HepG2 (cell line): ENCODE measurements around the gene TMEM183A. TPM values are rescaled to one million over a fixed set of nuclear protein-coding genes. Genes with fewer than 3 reads are reported as not detected.

Experiments
- ATAC-seq: fragments of 200-7000 bp; cut with Tn5 transposase; 3 replicates; pipeline ENCODE4 v1.9.1; 2020; ENCODE audit warnings: mild to moderate bottlenecking, moderate library complexity
- BruUV-seq: library from RNA; stranded (reverse); fragments of 400-500 nt; replicated peaks from 2 replicates; lab custom pipeline; 2021; lab: Mats Ljungman, UMichigan
- CTCF ChIA-PET: fragments of 300-600 bp; formaldehyde crosslinking; extraction: SDS; loops from one replicate; lab custom pipeline; 2021; ENCODE audit warnings: low total read pairs, inconsistent platforms, low intra/inter-chr PET ratio; lab: Yijun Ruan, JAX
- POLR2A ChIA-PET: fragments of 350-600 bp; sonication (Branson Sonifier 250); formaldehyde crosslinking; loops from one replicate; lab custom pipeline; 2020; ENCODE audit warnings: antibody characterized with exemption, inconsistent platforms; lab: Yijun Ruan, JAX
- DNase-seq: peaks from one replicate; pipeline ENCODE4 v3.0.0-alpha.2; 2015; ENCODE audit warnings: low spot score
- FAIRE-seq: peaks from 3 replicates; lab custom pipeline; 2011; peaks lifted over from hg19 to GRCh38; lab: Jason Lieb, UNC
- H2AFZ ChIP-seq: one replicate; pipeline ENCODE4 v1.6.1; 2011; ENCODE audit warnings: low read length, inconsistent platforms
- H3K27ac ChIP-seq: fragments of 300-600 bp; 3 replicates; pipeline ENCODE4 v1.8.0; 2011; ENCODE audit warnings: mixed run types, mild to moderate bottlenecking, mixed read lengths, low read length, inconsistent platforms; ENCODE audit not compliant: insufficient read depth; ENCODE audit errors: extremely low read length
- H3K27me3 ChIP-seq, 2 experiments: fragments of 200-600 bp in 1 of 2; 2 replicates in 1 of 2; 3 replicates in 1 of 2; pipeline versions ENCODE4 v1.6.0 to v1.8.0; 2011; ENCODE audit warnings: low read length in 2 of 2, mild to moderate bottlenecking in 2 of 2, moderate library complexity in 2 of 2, inconsistent platforms in 1 of 2; ENCODE audit not compliant: insufficient read depth in 2 of 2, control insufficient read depth in 1 of 2
- H3K36me3 ChIP-seq, 2 experiments: fragments of 200-600 bp in 1 of 2; replicated peaks in 1 of 2; 2 replicates in 1 of 2; 3 replicates in 1 of 2; pipeline versions ENCODE4 v1.5.1 to v1.8.0; 2011; ENCODE audit warnings: low read length in 2 of 2, inconsistent platforms in 1 of 2; ENCODE audit not compliant: insufficient read depth in 2 of 2, control insufficient read depth in 1 of 2
- H3K4me1 ChIP-seq: 2 replicates; pipeline ENCODE4 v1.5.1; 2012; ENCODE audit warnings: low read length, inconsistent platforms; ENCODE audit not compliant: insufficient read depth
- H3K4me2 ChIP-seq: 2 replicates; pipeline ENCODE4 v1.6.0; 2011; ENCODE audit warnings: low read depth, low read length, inconsistent platforms
- H3K4me3 ChIP-seq, 3 experiments: fragments of 200-600 bp in 1 of 3; sonication (generic), shearing (Covaris generic) in 1 of 3; replicated peaks in 1 of 3; 2 replicates each; pipeline ENCODE4 v1.5.1; 2011 to 2016; ENCODE audit warnings: low read length in 3 of 3, inconsistent platforms in 2 of 3, low read depth in 2 of 3, mild to moderate bottlenecking in 2 of 3, control low read depth in 1 of 3, mixed read lengths in 1 of 3; ENCODE audit not compliant: insufficient read depth in 1 of 3
- H3K79me2 ChIP-seq: one replicate; pipeline ENCODE4 v1.6.1; 2011; ENCODE audit warnings: low read length, inconsistent platforms; ENCODE audit not compliant: insufficient read depth
- H3K9ac ChIP-seq: 2 replicates; pipeline ENCODE4 v1.6.0; 2011; ENCODE audit warnings: mild to moderate bottlenecking, low read depth, low read length, inconsistent platforms; ENCODE audit not compliant: insufficient read depth
- H3K9me3 ChIP-seq: 2 replicates; pipeline ENCODE4 v1.5.1; 2012; ENCODE audit warnings: mild to moderate bottlenecking, low read length
- H4K20me1 ChIP-seq: 2 replicates; pipeline ENCODE4 v1.6.0; 2011; ENCODE audit warnings: inconsistent platforms, mild to moderate bottlenecking, low read length, moderate library complexity; ENCODE audit not compliant: insufficient read depth
- CBX1 ChIP-seq: IDR thresholded peaks from one replicate; pipeline ENCODE4 v1.6.1; 2016; ENCODE audit warnings: antibody characterized with exemption, low read depth
- FOXJ3 ChIP-seq: sonication (generic); formaldehyde crosslinking; IDR thresholded peaks from 2 replicates; pipeline ENCODE4 v1.4.0; 2020; ENCODE audit warnings: missing genetic modification reagents, mild to moderate bottlenecking, borderline replicate concordance
- FUBP1 ChIP-seq: sonication (generic); formaldehyde crosslinking; IDR thresholded peaks from 2 replicates; pipeline ENCODE4 v1.5.1; 2020; ENCODE audit warnings: missing genetic modification reagents, mild to moderate bottlenecking, borderline replicate concordance
- HNRNPLL ChIP-seq: fragments of 200-400 bp; formaldehyde crosslinking; IDR thresholded peaks from 2 replicates; pipeline ENCODE4 v1.6.1; 2017; ENCODE audit warnings: mild to moderate bottlenecking, low read depth, low read length; ENCODE audit not compliant: poor library complexity, severe bottlenecking
- HOXA5 ChIP-seq: sonication (generic); formaldehyde crosslinking; IDR thresholded peaks from 2 replicates; pipeline ENCODE4 v1.4.0; 2020; ENCODE audit warnings: missing genetic modification reagents
- IKZF1 ChIP-seq: fragments of 450-650 bp; IDR thresholded peaks from 2 replicates; pipeline ENCODE4 v1.7.1; 2016
- KDM2A ChIP-seq: sonication (generic); formaldehyde crosslinking; IDR thresholded peaks from 2 replicates; pipeline ENCODE4 v1.4.0; 2020; ENCODE audit warnings: low read depth, missing genetic modification reagents, borderline replicate concordance
- LBX2 ChIP-seq: sonication (generic); formaldehyde crosslinking; IDR thresholded peaks from 2 replicates; pipeline ENCODE4 v1.5.0; 2020; ENCODE audit warnings: missing genetic modification reagents, mild to moderate bottlenecking, borderline replicate concordance
- NFKB2 ChIP-seq: sonication (generic); formaldehyde crosslinking; IDR thresholded peaks from 2 replicates; pipeline ENCODE4 v1.4.0; 2020; ENCODE audit warnings: missing genetic modification reagents, borderline replicate concordance
- SMYD3 ChIP-seq: sonication (generic); formaldehyde crosslinking; IDR thresholded peaks from 2 replicates; pipeline ENCODE4 v1.8.1; 2023; ENCODE audit warnings: mild to moderate bottlenecking, missing genetic modification reagents
- STAG1 ChIP-seq: sonication (generic); formaldehyde crosslinking; IDR thresholded peaks from 2 replicates; pipeline ENCODE4 v1.4.0; 2020; ENCODE audit warnings: missing genetic modification reagents
- ZNF121 ChIP-seq: sonication (generic); formaldehyde crosslinking; IDR thresholded peaks from 2 replicates; pipeline ENCODE4 v1.5.0; 2020; ENCODE audit warnings: mild to moderate bottlenecking, missing genetic modification reagents
- ZNF143 ChIP-seq: sonication (generic); formaldehyde crosslinking; IDR thresholded peaks from 2 replicates; pipeline ENCODE4 v1.4.0; 2020; ENCODE audit warnings: missing genetic modification reagents
- ZNF382 ChIP-seq: sonication (generic); formaldehyde crosslinking; IDR thresholded peaks from 2 replicates; pipeline ENCODE4 v1.5.0; 2020; ENCODE audit warnings: missing genetic modification reagents, mild to moderate bottlenecking, borderline replicate concordance
- ZNF441 ChIP-seq: sonication (generic); formaldehyde crosslinking; IDR thresholded peaks from 2 replicates; pipeline ENCODE4 v1.7.0; 2021; ENCODE audit warnings: missing genetic modification reagents, borderline replicate concordance
- ZNF614 ChIP-seq: IDR thresholded peaks from 2 replicates; pipeline ENCODE4 v1.6.1; 2018; ENCODE audit warnings: missing biosample characterization, missing genetic modification reagents, inconsistent platforms, borderline replicate concordance
- ZSCAN5A ChIP-seq: sonication (generic); formaldehyde crosslinking; IDR thresholded peaks from 2 replicates; pipeline ENCODE4 v1.8.0; 2022; ENCODE audit warnings: mild to moderate bottlenecking, missing genetic modification reagents, borderline replicate concordance
- WGBS: methylation state at CpG from one replicate; pipeline ENCODE4 v1.1.6; 2017; ENCODE audit warnings: low lambda C conversion rate; 5-methylcytosine and 5-hydroxymethylcytosine counted together
- in situ Hi-C: cut with HindIII; loops from 2 replicates; pipeline ENCODE4 v1.10.0; 2017; ENCODE audit warnings: low pct_unique_long_range_greater_than_20kb; ENCODE audit not compliant: extremely low pct_ligation_motif_present
- intact Hi-C: fragments of 100-400 bp; cut with micrococcal nuclease; formaldehyde crosslinking; loops from one replicate; pipeline ENCODE4 v1.10.0; 2022; ENCODE audit not compliant: unreplicated experiment
- polyA plus RNA-seq, 8 experiments: library from polyadenylated mRNA; depleted of rRNA in 3 of 8; stranded (reverse) in 7 of 8; unstranded in 1 of 8; fragments of >200 nt; fragmentation: Illumina TruSeq in 4 of 8; extraction: Trizol in 4 of 8; gene quantifications; 2 replicates each; pipeline versions ENCODE4 v1.2.1 to v1.2.3, GENCODE V29; 2011 to 2016; ENCODE audit warnings: low read depth in 4 of 8, missing spikeins in 1 of 8, mixed read lengths in 1 of 8; ENCODE audit not compliant: insufficient read depth in 1 of 8
- total RNA-seq, 5 experiments: library from RNA; depleted of rRNA; stranded (reverse); fragments of >200 nt; fragmentation: Illumina TruSeq; extraction: Trizol; gene quantifications; 2 replicates each; pipeline ENCODE4 v1.2.3, GENCODE V29; 2016; ENCODE audit warnings: low read depth in 1 of 5

Gene TMEM183A
- total and polyA plus RNA-seq, 2 of the 13 experiments (the other 11 are each of a cell fraction or from before 2014, with no cell fraction given), result 59.7 to 82.0 TPM

DNA sequence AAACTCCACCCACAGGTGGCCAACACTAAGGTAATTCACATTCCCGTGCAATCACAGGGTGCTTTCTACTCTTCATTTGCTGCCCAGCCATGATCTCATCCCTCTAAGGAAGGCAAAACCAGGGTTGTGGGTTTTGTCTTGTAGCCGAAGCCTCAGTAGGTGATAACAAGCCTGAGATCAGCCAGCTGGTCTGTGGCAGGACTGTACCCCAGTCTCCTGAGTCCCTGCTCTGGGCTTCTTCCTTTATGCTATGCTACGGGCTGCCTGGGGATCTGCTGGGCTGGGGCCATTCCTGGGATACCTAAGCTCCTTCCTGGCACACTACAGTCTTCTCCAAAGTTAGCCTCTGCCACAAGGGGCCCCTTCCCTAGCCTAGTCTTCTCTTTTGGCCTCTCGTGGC is 29.0 kb downstream of the TMEM183A start:
- POLR2A ChIA-PET, result no interaction called here
- no peak for DNase-seq
- no peaks in the 10 kb centered on the region for H3K9me3 ChIP-seq
- H3K27me3 ChIP-seq, result peaks cover 2 to 29% of the 10 kb centered on the region in 2 experiments; a peak in 3 of 5 replicates
- no peaks in the 10 kb centered on the region for H3K79me2 ChIP-seq
- peaks cover 5% of the 10 kb centered on the region; the same call in 1 of the 2 replicates for H4K20me1 ChIP-seq
- H3K36me3 ChIP-seq, result no peaks in the 10 kb centered on the region
- no peak overlapping the region for H3K4me3 ChIP-seq
- H3K4me1 ChIP-seq, result no peaks in the 10 kb centered on the region
- no TSS peak for BruUV-seq
- in situ Hi-C loops, result loop anchor here (5.0 kb wide), 2 partner anchors 181 to 236 kb away; no protein-coding TSS in a partner anchor
- no peak overlapping the region for H3K27ac ChIP-seq
- TF ChIP-seq FOXJ3 (CRISPR knock-in tag) (no peak), ZNF121 (CRISPR knock-in tag) (no peak), NFKB2 (no peak), HNRNPLL (no peak), IKZF1 (no peak), CBX1 (no peak), ZNF441 (no peak), SMYD3 (CRISPR knock-in tag) (no peak), ZNF382 (CRISPR knock-in tag) (no peak)
- H3K4me2 ChIP-seq, result no peak overlapping the region
- H3K9ac ChIP-seq, result no peak overlapping the region
- intact Hi-C loops, result loop anchor here (5.0 kb wide), 1 partner anchor 181 kb away; no protein-coding TSS in a partner anchor
- CTCF ChIA-PET, result no interaction called here
- H2AFZ ChIP-seq, result no peak overlapping the region
- whole genome bisulfite sequencing, result 6% methylated on average over 4 of the region's 4 CpGs
- ATAC-seq, result no peak
- FAIRE-seq, result no peak

DNA sequence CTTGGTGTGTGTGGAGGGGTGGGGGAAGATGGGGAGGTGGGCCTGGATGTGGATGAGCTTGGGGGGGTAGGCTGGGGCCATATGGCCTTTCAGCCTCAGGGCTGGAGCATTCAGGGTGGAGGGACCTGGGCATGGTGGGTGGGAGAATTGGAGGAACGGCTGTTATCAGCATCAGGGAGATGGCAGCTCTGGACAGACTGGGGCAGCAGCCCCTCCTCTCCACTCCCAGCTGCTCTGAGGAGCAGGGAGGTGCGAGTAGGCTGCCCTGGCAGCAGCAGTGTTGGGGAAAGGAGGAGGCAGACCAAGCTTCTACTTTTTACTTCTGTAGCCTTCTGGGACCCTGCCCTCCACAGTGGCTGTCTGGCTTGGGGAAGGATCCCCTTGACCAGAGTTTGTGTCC is 29.4 kb downstream of the TMEM183A start:
- POLR2A ChIA-PET, result no interaction called here
- Histone ChIP-seq H4K20me1 (peaks cover 5% of the 10 kb centered on the region; the same call in 1 of the 2 replicates), H2AFZ (no peak overlapping the region), H3K27ac (no peak overlapping the region), H3K4me1 (no peaks in the 10 kb centered on the region), H3K36me3 (no peaks in the 10 kb centered on the region), H3K79me2 (no peaks in the 10 kb centered on the region), H3K4me2 (no peak overlapping the region), H3K4me3 (no peak overlapping the region), H3K27me3 (peaks cover 2 to 29% of the 10 kb centered on the region in 2 experiments; a peak in 3 of 5 replicates), H3K9ac (no peak overlapping the region), H3K9me3 (no peaks in the 10 kb centered on the region)
- DNase-seq, result no peak
- no TSS peak for BruUV-seq
- no peak for FAIRE-seq
- WGBS, result 20% methylated on average over 1 of the region's 2 CpGs
- intact Hi-C loops, result loop anchor here (5.0 kb wide), 1 partner anchor 181 kb away; no protein-coding TSS in a partner anchor
- ATAC-seq, result no peak
- CTCF ChIA-PET, result no interaction called here
- in situ Hi-C loops, result loop anchor here (5.0 kb wide), 2 partner anchors 181 to 236 kb away; no protein-coding TSS in a partner anchor
- TF ChIP-seq ZSCAN5A (CRISPR knock-in tag), result no peak
- TF ChIP-seq FUBP1 (CRISPR knock-in tag), result no peak
- TF ChIP-seq KDM2A (CRISPR knock-in tag), result no peak
- no peak for TF ChIP-seq STAG1 (CRISPR knock-in tag)
- no peak for TF ChIP-seq HOXA5 (CRISPR knock-in tag)
- no peak for TF ChIP-seq LBX2
- no peak for TF ChIP-seq ZNF614
- no peak for TF ChIP-seq ZNF143 (CRISPR knock-in tag)
